Endometrial microvascular endothelial cells (primary cell): ENCODE data around the gene FRAS1. TPM values are rescaled to one million over a fixed set of nuclear protein-coding genes. Genes with fewer than 3 reads are reported as not detected.

Experiments used
- in situ Hi-C: cut with HindIII; loops from 2 replicates; pipeline ENCODE4 v1.10.0; 2017; ENCODE audit warnings: low sequenced_read_pairs, low pct_unique_long_range_greater_than_20kb; ENCODE audit errors: inconsistent ontology term
- total RNA-seq: library from RNA; depleted of rRNA; stranded (reverse); fragments of >200 nt; gene quantifications from one replicate; pipeline ENCODE4 v1.2.3, GENCODE V29; 2015; ENCODE audit errors: inconsistent ontology term

The FRAS1 gene
- total RNA-seq, 1 donor from 2014 or later: 1.4 TPM

DNA sequence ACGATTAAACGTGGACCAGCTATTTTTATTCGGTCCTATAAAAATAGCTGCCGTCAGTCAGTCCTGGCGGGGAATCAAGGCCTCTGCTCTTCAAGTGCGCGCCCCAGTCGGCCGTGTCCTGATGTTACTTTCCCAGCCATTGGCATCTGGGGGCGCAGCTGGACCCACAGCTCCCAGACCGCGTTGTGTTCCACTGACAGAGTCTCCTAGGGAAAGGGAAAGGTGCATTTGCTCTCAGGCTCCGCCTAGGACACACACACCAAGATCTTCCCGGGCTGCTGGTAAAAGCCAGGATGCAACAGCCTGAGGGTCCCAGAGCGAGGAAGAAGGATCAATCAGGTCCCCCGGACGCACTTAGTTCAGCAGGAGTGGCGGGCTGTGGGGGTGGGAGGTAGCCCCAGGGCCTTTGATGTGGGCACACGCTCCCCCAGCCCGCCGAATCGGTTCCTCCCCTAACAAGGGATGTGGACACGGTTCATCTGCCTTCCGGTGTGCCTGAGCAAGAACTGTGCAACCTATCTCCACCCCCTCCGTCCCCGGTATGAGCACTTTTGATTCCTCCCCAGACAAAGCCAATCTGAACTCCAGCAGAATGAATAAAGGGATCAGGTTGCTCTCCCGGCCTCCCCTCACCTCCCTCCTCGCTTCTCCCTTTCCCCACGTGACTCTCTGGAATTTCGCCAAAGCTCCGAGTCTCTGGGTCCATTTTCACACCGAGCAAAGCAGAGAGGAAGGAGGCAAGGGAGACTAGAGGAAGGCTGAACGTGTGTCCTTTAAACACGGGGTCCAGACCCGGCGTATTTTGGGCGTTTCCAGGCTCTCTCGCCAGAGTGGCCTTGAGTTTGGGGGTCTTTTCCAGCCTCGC, 626 bp upstream of the FRAS1 start:
- in situ Hi-C loops: no loop called here

DNA sequence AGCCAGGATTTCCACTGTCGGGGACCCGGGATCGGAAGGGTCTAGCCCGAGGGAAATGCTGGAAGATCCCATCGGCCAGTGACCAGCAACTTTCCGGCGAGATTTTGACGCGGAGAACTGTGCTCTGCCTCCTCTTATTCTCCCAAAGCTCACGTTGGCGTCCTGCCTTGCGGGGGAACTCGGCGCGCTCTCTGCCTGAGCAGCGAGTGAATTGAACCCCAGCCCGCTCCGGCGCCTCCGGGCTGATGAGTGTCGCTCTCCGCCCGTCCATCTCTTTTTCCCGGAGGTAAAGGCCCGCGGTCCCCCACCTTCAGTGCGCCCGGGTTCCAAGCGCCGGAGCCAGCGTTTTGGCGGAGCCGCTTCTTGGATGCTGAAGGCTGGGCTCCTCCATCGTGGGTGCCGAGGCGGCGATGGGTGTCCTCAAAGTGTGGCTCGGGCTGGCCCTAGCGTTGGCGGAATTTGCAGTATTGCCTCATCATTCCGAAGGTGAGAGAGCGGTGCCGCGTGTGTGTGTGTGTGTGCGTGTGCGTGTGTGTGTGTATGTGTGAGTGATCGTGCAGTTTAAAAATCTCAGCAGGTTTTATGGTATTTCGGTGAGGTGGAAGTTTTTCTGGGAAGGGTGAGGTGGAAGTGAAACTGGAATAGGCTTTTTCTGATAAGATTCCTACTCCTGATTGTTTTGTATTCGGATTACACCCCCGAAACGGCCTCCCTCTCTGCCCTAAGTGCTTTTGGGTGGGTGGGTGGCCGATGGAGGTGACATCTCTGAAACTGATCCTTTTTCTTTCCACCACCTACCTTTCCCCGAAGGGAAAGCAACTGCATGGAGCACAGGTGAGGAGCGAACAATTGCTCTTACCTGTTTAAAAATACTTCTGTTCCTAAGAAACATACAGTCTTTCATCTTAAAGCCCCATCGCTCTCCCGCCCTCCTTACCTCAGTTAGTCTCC, 752 bp downstream of the FRAS1 start:
- in situ Hi-C loops: no loop called here

DNA sequence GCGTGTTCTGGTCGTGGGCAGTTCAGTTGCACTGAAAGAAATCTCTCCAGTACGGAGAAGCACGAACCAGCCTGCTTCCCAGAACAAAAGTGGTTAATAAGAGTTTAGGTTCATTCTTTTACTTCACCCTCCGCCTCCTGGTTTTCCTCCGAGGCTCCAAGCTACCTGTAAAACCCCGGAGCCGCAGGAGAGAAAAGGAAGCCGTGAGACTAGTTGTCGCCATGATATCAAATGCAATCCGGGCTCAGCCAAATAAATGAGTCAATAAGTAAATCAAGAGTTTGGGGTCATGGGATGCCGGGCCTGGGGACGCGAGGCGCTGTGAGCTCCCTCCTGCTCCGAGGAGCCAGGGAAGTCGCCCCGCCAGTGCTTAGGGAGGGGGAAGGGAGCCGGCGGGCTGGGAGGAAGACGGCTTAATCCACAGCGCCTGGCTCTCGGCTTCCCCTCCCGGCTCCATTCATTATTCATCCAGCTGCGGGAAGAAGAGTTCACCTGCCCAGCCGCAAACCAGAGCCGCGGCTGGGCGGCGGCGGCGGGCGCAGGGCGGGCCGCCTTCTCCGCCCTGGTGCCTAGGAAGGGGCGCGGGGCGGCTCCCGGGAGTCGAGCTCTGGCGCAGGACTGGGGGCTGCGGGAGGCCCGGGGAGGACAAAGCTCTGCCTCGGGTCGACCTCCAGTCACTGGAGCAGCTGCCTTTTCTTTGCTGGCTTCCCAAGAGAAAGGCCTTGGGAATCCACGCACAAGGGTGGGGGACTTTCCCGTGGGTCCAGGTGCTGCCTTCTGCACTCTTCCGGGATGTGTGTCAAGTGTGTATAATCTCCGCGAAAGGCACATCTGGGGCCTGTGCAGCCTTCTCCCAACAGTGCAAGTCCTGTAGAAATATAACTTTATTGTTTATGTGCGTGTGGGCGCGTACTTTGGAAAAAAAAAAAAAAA, 1.7 kb downstream of the FRAS1 start:
- in situ Hi-C loops: no loop called here

DNA sequence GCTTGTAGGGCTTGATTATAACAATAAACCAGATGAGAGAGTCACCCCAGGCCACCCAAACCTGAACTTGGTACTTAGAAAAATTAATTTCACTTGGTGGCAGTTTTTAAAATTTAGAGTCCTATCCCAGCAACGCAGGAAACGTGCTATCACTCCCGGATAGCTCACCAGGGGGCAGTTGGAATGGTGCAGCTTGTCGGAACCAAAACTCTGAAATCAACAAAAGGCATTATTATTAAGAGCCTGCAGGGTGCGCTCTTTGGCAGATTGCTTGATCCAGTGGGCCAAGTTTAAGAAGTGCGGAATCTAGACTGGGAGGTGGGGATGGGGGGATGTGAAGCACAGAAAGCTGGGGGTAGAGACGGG, 2.4 kb downstream of the FRAS1 start:
- in situ Hi-C loops: no loop called here

DNA sequence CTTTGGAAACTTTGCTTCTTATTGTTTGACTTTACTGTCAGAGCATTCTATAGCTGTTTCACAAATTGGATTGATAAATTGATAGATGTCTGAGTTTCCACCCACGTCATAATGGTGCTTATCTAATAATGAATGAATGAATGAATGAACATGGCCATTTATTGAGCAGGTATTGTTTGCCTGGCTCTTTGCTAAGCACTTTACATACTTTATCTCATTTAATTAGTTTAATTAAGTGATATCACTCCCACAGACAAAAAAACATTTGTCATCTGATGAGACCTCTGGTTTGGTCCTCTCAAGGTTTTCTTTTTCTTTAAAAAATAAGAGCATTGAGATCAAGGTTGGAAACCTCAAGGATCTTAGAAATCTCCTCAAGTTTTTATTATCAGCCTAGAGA, 2.8 kb downstream of the FRAS1 start:
- in situ Hi-C loops: no loop called here

DNA sequence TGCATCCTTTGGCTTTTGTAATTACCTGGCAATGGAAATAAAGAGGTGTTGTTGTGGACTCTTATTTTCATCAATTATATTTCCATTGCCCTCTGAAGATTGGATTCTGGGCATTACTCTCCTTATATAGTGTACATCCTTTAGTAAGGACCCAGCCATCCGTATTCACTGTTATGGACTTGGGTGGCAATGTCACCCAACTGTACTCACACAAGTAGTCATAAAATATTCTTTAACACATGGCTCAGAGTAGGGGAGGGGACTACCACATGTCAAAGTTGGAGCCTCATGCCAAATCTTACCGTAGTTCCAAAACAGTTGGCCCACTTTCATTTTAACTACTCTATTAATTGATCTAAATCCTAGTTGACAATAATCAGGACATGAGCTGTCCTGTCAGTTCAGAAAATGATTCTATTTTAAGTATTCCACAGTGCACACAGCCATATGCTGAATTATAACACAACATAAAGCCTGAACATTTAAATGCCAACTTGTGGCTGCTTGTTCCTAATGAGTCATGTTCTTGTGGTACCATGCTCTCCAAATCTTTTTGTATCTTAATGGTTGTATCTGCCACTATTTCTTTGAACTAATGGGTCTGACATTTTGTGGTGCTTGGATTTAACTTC, 4.9 kb downstream of the FRAS1 start:
- in situ Hi-C loops: no loop called here

DNA sequence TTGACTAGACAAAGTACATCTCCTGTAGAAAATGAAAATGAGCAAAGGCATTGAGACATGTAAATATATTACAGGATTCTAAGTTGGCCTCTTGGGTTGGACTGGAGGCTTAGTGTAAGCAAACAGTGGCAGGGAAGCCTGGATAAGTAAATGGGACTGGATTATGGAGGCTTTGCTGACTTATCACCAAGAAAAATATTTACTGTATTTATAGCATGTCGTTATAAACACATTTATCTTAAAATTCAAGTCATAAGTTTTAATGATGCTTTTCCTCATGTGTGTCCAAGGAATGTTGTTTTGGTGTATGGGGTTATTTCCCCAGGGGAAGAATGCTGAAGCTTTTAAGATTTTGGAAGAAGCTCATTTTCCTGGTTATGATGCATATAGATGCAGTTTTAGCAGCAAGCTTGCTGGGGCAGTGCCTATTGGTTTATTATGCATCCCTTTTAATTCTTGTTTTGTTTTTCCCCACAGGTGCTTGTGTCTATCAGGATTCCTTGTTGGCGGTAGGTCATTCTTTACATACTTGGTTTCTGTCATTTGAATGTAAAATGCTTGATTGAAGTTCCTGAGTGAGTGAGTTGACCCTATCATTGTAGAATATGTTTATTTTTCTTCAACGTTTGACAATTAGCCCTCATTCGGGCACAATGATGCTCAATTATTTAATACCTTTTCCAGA, 8.5 kb downstream of the FRAS1 start:
- in situ Hi-C loops: no loop called here

DNA sequence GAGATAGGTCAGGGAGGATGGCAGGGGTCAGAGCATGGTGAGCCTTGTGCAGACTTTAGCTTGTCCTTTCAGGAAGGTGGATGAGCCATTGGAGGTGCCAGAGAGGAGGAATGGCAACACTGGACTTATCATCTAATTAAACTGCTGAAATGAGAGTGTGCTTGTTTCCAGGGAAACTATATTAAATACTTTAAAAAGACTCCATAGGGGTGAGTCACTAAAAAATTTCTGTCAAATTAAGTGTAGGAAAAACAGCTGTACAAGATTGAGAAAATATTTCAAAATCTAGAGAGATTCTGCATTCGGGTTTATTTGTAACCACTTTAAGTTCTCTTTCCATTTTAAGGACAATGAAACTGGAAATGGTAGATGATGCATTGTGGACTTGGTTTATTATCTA, 11.4 kb downstream of the FRAS1 start:
- in situ Hi-C loops: no loop called here

DNA sequence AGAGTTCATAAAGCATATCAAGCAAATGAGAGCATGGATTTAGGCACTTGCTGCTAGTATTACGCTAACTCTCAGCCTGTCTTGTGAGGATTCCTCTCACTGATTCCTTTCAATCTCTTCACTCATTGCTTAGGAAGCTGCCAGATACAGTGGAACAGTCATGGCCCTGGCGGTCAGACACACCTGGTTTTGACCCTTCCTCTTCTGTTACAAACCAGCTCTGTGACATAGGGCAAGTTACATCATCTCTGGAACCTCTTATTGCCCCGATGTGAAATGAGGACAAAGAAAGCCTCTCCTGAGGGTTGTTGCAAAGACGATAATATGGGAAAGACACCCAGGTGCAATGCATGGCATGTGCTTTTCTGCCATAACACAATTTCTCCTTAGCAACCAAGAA, 12.2 kb downstream of the FRAS1 start:
- in situ Hi-C loops: no loop called here

DNA sequence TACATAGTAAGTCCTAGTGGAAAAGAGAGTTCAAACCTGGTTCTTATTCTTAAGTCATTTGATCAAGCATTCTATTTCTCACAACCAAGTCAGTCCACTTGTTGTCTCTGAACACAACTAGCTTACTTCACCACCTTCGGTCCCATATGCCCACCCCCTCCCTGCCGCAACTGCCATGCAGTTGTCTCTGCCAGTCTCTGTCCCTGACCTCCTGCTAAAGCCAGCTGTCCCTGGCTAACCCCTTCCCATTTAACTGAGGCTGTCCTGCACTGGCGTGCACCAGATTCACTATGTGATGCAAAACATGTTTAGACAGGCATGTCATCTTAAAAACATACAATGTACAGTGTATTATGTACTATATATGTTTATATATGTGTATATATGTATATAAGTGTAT, 12.7 kb downstream of the FRAS1 start:
- in situ Hi-C loops: no loop called here

DNA sequence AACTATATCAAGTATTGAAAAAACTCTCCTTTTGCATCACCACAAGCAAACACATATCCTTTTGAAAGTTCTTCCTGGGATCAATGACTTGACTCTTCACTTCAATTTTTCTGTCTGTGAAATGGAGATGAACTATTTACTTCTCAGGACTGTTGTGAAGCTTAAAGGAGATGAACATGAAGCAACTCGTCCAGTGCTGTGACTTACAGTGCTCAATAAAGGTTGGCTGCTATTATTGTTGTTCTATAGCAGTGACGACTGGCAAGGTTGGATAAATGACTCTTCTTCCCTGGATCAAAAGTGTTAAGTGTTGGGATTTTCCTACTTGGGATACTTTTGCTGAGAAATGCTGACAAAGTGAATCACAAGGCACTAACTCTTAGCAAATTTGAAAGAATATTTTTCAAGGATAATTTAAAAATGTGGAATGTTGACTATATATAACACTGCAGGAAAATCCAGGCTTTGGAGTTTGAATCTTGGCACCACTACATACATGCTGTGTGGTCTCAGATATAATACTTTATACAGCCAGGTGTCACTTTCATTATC, 13.7 kb downstream of the FRAS1 start:
- in situ Hi-C loops: no loop called here

DNA sequence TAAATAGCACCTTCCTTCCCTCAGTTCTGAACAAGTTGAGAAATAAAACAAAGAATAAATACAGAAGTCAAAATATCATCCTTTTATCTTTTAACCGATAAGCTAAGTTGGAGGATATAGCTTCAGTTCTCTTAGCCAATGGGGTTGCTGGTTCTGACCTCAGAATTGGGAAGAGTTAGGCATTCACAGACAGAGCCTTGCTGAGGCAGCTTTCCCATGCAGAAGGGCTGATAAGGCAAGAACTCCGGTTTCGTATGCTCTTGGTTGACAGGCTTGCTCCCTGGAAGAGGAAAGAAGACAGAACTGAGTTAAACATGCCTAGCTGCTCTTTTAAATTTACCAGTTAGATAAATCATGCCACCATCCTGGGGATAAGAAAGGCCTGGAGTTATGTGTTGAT, 17.6 kb downstream of the FRAS1 start:
- in situ Hi-C loops: no loop called here

DNA sequence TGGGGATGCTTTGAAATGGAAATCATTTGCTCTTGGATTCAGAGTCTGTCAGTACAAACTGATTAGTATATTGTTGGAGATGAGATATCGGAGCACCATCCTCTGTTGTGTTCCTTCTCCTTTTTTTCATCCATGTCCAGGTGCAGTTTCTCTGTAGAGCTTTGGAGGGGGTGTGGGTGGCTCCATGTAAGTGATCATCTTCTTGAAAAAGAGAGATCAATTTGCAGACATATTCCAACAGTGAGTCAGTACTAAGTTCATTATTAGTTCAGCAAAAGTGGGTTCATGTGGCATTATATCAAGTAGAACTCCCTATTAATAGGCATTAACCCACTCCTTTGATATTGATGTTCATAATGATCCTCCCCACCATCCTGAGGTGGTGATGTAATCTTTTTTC, 18.9 kb downstream of the FRAS1 start:
- in situ Hi-C loops: no loop called here

DNA sequence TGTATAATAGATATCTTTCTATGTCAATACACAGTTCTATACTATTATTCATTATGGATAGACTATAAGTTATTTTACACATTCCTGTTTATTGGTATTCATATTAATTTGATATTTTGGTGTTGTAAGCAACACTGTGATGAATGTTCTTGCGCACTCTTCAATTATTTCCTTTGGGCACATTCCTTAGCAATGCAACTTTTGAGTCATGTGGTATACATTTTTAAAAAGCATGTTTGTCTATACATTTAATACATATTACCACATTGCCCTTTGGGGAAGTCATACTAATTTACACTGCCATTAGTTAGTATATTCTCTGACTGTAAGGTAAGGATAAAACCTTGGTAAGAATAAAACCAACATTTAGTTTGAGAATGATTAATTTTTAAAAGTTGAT, 21.0 kb downstream of the FRAS1 start:
- in situ Hi-C loops: no loop called here

DNA sequence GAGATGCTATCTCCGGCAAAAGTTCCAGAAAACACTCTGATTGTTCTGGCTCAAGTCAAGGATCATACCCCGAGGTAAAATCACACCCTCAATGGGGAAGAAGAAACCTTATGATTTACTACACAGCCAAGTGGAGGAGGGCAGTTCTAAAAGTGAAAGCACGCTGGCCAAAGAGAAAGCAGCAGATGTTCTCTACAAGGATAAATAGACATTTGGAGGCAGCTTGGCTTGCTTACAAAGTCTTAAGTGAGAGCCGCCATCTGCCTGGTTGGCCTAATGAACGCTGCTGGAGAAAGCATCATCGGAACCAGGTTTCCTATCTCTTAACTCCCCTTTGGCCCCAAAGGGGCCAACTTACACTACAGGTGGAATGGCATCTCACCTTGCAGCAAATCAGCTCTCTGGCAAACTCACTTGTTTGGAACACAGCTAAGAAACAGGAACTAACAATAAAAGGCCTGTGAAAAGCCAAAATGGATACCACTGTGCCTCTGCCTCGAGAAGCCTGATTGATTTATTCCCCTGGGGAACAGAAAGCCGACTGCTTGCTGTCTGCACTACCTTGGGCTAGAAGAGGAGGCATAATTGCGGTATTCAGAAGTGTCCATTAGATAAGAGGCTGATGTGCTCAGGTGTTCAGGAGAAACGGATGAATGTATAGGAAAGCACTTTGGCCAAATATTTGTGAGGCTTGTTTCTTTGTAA, 22.8 kb downstream of the FRAS1 start:
- in situ Hi-C loops: no loop called here

DNA sequence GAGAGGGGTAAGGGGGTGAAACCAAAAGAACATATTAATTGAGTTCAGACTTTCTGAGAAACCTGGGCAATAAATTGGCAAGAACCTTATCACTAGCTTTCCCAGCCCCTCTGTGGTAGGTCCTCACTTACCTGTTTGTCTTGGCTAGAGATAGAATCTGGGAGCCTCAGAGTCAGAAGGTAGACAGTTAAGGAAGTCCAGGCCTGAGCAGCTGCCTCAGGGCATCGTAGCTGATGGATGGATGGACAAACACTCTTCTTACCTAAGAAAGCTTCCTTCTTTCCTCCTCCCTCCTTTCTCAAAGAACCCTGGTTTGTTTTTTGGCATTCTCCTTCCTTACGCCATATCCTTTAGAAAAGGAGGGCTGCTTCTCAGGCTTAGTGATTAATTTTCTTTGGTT, 24.4 kb downstream of the FRAS1 start:
- in situ Hi-C loops: no loop called here

DNA sequence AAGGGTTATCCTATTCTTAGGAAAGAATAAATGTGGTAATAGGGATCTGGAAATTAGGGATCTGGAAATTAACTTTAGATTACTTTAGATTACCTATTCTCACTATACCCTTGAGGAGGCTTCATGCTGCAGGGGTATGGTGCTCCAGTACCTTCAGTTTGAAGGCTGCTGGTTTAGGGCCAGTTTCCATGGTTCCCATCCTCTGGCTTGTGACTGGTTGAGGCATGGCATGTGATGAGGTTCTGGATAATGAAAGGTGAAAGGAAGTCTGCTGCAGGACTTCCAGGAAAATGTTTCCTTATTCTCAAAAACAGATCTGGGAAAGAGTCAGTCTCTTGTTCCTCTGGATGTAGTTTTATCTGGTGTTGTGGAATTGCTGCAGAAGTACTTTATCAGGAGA, 25.9 kb downstream of the FRAS1 start:
- in situ Hi-C loops: no loop called here
